A549 treated with dexamethasone at 1 μM for 4 hours (cell line): Measurements from ENCODE around the gene C1QTNF1. TPM values are rescaled to one million over a fixed set of nuclear protein-coding genes. Genes with fewer than 3 reads are reported as not detected.

Experiments used
- total RNA-seq: library from RNA; stranded (reverse); fragments of 200-300 nt; extraction: Qiagen RNA extraction; gene quantifications from 5 replicates; pipeline ENCODE4 v1.2.3, GENCODE V29; 2022

C1QTNF1 gene
- 55.7 to 66.1 TPM (median 59.8 TPM) in 5 replicates for total RNA-seq

GRCh38 chr17:79023886-79024771, at the start of gene C1QTNF1:
Gene C1QTNF1, plus strand, starts transcription at chr17:79024169. Its CDS starts 19,800 bp downstream, at chr17:79043969.

GRCh38 chr17:78979780-78980623, 44.0 kb upstream of the C1QTNF1 start, which contains the start of gene LGALS3BP:
Gene LGALS3BP, minus strand, starts transcription at chr17:78979923. Its CDS starts 2,732 bp downstream, at chr17:78977191.

GRCh38 chr17:79009397-79010303, 14.3 kb upstream of the C1QTNF1 start, which contains the start of gene CANT1:
Gene CANT1, minus strand, starts transcription at chr17:79009764. Its CDS starts 12,142 bp downstream, at chr17:78997622.

DNA sequence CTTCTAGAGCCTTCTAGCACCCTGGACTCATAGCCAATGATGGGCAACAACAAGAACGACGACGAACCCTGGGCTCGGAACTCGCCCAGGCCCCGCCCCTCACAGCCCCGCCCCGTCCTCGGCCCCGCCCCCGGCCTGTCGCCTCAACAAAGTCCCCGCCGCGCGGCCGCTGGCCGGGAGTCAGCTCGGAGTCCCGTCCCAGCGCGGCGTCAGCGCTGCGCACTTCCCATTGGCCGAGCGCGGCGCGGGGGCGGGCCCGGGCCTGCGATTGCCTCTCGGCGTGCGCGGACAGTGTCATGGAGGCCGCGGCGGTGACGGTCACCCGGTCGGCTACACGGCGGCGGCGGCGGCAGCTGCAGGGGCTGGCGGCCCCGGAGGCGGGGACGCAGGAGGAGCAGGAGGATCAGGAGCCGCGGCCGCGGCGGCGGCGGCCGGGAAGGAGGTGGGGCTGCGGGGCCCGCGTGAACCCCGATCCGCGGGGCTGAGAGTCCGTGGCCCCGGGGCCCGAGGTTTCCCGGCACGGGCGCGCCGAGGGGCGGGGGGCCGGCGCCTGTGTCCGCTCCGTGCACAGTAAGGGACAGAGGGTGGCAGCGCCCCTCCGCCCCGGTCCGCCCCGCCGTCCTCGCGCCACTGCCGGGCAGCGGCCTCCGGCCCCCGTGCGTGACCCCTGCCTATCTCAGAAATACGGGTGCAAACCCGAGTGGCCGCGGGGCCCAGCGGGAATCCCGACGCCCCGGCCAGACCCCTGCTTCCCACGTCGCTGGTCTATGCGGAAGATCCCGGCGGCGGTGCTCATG, 50.9 kb downstream of the C1QTNF1 start, which contains the start of gene ENGASE:
Gene ENGASE, plus strand, starts transcription at position 176 of the 797 bp plus-strand sequence. Its CDS starts 121 bp downstream, at position 297.

Other genes with a start within 250 kb of the C1QTNF1 start
- gene CYTH1, start 241.9 kb upstream of the C1QTNF1 start, total RNA-seq, result 59.6 to 75.1 TPM (median 66.4 TPM) in 5 replicates
- 46.3 to 62.8 TPM (median 56.6 TPM) in 5 replicates for gene USP36, start 183.4 kb upstream of the C1QTNF1 start, total RNA-seq
- gene CEP295NL, start 121.0 kb upstream of the C1QTNF1 start, total RNA-seq, result 0.34 to 0.54 TPM (median 0.40 TPM) in 5 replicates
- 188 to 255 TPM (median 232 TPM) in 5 replicates for gene TIMP2, start 98.8 kb upstream of the C1QTNF1 start, total RNA-seq
- gene LGALS3BP, start 44.2 kb upstream of the C1QTNF1 start, total RNA-seq, result 68.1 to 82.0 TPM (median 76.3 TPM) in 5 replicates
- 71.2 to 86.0 TPM (median 83.6 TPM) in 5 replicates for gene CANT1, start 14.4 kb upstream of the C1QTNF1 start, total RNA-seq
- 7.8 to 18.8 TPM (median 14.8 TPM) in 5 replicates for gene ENGASE, start 50.7 kb downstream of the C1QTNF1 start, total RNA-seq